Subcutaneous abdominal adipose tissue (tissue), 5 donors: Measurements from ENCODE around the gene RASGRF2.

Experiments used
- H3K27ac ChIP-seq: one replicate; pipeline ENCODE4 v1.7.0; 2013; ENCODE audit warnings: low read depth, mild to moderate bottlenecking, inconsistent platforms, low read length, moderate library complexity
- H3K27me3 ChIP-seq, 5 donors: one replicate each; pipeline ENCODE4 v1.7.0; 2013; ENCODE audit warnings: low read length in 5 of 5, inconsistent platforms in 1 of 5; ENCODE audit not compliant: control insufficient read depth in 5 of 5, insufficient read depth in 4 of 5
- H3K36me3 ChIP-seq, 5 donors: one replicate each; pipeline ENCODE4 v1.7.0; 2013; ENCODE audit warnings: low read length in 5 of 5; ENCODE audit not compliant: control insufficient read depth in 5 of 5, insufficient read depth in 5 of 5
- H3K4me1 ChIP-seq, 5 donors: one replicate each; pipeline ENCODE4 v1.7.0; 2013; ENCODE audit warnings: low read length in 5 of 5, mild to moderate bottlenecking in 3 of 5, moderate library complexity in 1 of 5; ENCODE audit not compliant: control insufficient read depth in 5 of 5, insufficient read depth in 5 of 5
- H3K4me3 ChIP-seq, 5 donors: one replicate each; pipeline ENCODE4 v1.7.0; 2013; ENCODE audit warnings: low read length in 5 of 5, low read depth in 1 of 5
- H3K9ac ChIP-seq, 5 donors: one replicate each; pipeline ENCODE4 v1.7.0; 2013; ENCODE audit warnings: low read length in 5 of 5, mild to moderate bottlenecking in 4 of 5, moderate library complexity in 3 of 5
- H3K9me3 ChIP-seq, 5 donors: one replicate each; pipeline ENCODE4 v1.7.0; 2013; ENCODE audit warnings: low read length in 5 of 5; ENCODE audit not compliant: control insufficient read depth in 5 of 5
- donor health status: healthy.
- donor health status: healthy.
- donor health status: healthy.
- donor health status: healthy.
- donor health status: healthy.

The RASGRF2 gene

GRCh38 chr5:80961376-80962281 is 1.5 kb downstream of the RASGRF2 start:
- Histone ChIP-seq H3K27ac (peak overlapping the region; percentile 76), H3K9ac (peak overlapping the region; percentile 23 to 77 (median 63)), H3K4me1 (peaks cover 6 to 19% (median 15%) of the 10 kb centered on the region in 5 donors), H3K9me3 (no peaks in the 10 kb centered on the region), H3K36me3 (no peaks in the 10 kb centered on the region), H3K27me3 (peaks cover 0 to 6% (median 0%) of the 10 kb centered on the region in 5 donors), H3K4me3 (peak overlapping the region; percentile 72 to 91 (median 84))

DNA sequence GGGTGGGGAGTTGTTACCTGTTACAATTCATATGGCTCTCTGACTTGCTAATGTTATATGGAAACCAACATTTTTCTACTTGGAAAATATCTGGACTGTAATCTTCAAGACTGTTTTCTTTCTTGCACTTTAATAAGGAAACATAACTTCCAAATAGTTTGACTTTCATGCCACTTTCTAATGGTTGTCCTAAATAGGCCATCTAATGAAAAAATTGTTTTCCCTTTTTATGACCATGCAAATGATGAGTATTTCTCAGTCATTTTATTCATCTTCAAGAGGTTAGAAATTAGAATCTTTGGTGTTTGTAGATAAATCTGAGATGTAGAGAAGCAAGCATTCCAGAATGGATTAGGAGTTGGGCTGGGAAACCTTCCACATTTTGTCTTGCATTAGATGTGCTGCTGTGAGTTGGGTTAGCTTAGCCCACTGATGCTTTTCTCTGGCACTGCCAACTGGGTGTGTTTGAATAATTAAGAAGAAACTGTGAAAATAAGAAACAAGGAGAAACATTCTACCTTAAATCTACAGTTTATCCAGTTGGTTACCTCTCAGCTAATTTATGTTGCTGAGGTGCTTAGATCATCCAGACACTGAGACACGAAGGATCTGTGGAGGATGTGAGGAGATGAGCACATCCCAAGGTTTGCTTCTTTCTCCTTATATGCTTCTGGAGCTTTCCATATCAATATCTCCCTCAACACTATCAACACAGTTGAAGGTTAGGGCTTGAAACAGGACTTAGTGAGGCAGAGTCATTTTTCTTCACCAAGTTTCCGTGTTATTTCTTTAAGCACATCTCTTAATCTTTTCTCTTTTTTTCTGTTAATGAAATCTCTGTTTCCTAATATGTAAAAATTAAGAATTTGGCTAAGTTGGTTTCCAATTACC is 2.7 kb downstream of the RASGRF2 start:
- Histone ChIP-seq H3K9me3 (no peaks in the 10 kb centered on the region), H3K27me3 (peaks cover 0 to 6% (median 0%) of the 10 kb centered on the region in 5 donors), H3K27ac (peak overlapping the region; percentile 76), H3K9ac (peak overlapping the region in 1 of 5 donors; percentile 31), H3K4me1 (peaks cover 6 to 25% (median 18%) of the 10 kb centered on the region in 5 donors), H3K4me3 (peak overlapping the region in 3 of 5 donors; percentile 30 to 91 (median 45)), H3K36me3 (no peaks in the 10 kb centered on the region)

- peaks cover 0 to 6% (median 0%) of the 10 kb centered on the region in 5 donors for H3K27me3 ChIP-seq
- H3K36me3 ChIP-seq: no peaks in the 10 kb centered on the region
- peaks cover 6 to 31% (median 25%) of the 10 kb centered on the region in 5 donors for H3K4me1 ChIP-seq
- H3K9ac ChIP-seq: peak overlapping the region in 1 of 5 donors; percentile 20
- H3K27ac ChIP-seq: peak overlapping the region; percentile 76
- no peaks in the 10 kb centered on the region for H3K9me3 ChIP-seq
- peak overlapping the region in 1 of 5 donors; percentile 91 for H3K4me3 ChIP-seq
Measured at GRCh38 chr5:80963521-80963895, 3.3 kb downstream of the RASGRF2 start.

DNA sequence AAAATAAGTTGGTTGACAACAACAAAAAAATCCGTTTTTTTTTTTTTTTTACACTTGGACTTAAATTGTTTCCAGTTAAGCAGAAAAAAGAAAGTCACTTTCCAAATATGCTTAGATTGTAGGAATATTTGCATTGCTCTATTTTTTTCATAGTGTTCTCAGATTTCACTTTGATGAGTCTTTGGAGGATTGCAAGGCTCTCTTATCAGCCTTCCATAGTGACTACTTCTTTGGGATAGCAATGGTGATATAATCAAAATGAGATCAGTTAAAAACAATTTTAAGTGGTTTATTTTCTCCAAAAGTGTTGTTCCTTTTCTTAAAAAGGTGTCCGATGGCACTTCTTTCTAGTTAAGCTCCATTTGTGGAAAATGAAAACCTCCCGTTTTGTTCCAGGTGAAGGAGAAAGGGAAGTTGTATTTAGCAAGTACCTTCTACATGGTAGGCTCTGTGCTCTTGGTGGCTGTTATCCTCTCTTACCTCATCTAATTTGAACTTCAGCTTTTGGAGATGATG is 3.9 kb downstream of the RASGRF2 start:
- H3K4me3 ChIP-seq: peak overlapping the region in 2 of 5 donors; percentile 2 to 34
- H3K9ac ChIP-seq: no peak overlapping the region
- H3K27ac ChIP-seq: peak overlapping the region; percentile 76
- H3K27me3 ChIP-seq: peaks cover 0 to 6% (median 0%) of the 10 kb centered on the region in 5 donors
- peaks cover 6 to 32% (median 25%) of the 10 kb centered on the region in 5 donors for H3K4me1 ChIP-seq
- H3K36me3 ChIP-seq: no peaks in the 10 kb centered on the region
- no peaks in the 10 kb centered on the region for H3K9me3 ChIP-seq

- H3K36me3 ChIP-seq: no peaks in the 10 kb centered on the region
- peak overlapping the region in 1 of 5 donors; percentile 10 for H3K9ac ChIP-seq
- H3K27me3 ChIP-seq: peaks cover 0 to 6% (median 0%) of the 10 kb centered on the region in 5 donors
- peaks cover 6 to 32% (median 24%) of the 10 kb centered on the region in 5 donors for H3K4me1 ChIP-seq
- peak overlapping the region in 2 of 5 donors; percentile 2 to 34 for H3K4me3 ChIP-seq
- no peaks in the 10 kb centered on the region for H3K9me3 ChIP-seq
- H3K27ac ChIP-seq: peak overlapping the region; percentile 76
Measured at GRCh38 chr5:80964491-80964890, 4.3 kb downstream of the RASGRF2 start.

DNA sequence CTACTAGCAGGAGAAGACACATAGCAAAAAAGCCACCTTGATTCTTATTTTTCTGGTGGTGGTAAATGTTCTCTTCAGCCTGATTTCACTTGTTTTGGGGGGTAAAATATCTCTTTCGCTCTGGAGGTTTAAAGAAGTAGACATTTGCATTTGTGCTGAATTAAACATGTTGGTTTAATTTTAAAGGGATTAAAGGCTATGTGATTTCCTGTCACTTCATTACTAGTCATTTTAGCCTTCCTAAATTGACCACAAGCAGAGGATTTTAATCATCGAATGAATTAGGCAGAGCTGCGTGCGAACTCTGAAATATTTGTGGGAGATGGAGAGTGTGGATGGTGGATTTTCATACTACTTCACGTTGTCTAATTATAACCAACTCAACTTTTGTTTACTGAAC is 4.8 kb downstream of the RASGRF2 start:
- Histone ChIP-seq H3K9ac (peak overlapping the region in 1 of 5 donors; percentile 10), H3K4me1 (peaks cover 3 to 32% (median 20%) of the 10 kb centered on the region in 5 donors), H3K9me3 (no peaks in the 10 kb centered on the region), H3K27ac (peak overlapping the region; percentile 76), H3K36me3 (no peaks in the 10 kb centered on the region), H3K4me3 (no peak overlapping the region), H3K27me3 (peaks cover 0 to 2% (median 0%) of the 10 kb centered on the region in 5 donors)

GRCh38 chr5:80967500-80968181 is 7.5 kb downstream of the RASGRF2 start:
- H3K9ac ChIP-seq: peak overlapping the region in 1 of 5 donors; percentile 32
- H3K4me3 ChIP-seq: no peak overlapping the region
- H3K27ac ChIP-seq: peak overlapping the region; percentile 74
- no peaks in the 10 kb centered on the region for H3K27me3 ChIP-seq
- H3K9me3 ChIP-seq: no peaks in the 10 kb centered on the region
- no peaks in the 10 kb centered on the region for H3K36me3 ChIP-seq
- peaks cover 3 to 21% (median 14%) of the 10 kb centered on the region in 5 donors for H3K4me1 ChIP-seq

GRCh38 chr5:80973027-80973426 is 12.9 kb downstream of the RASGRF2 start:
- H3K36me3 ChIP-seq: no peaks in the 10 kb centered on the region
- H3K4me3 ChIP-seq: no peak overlapping the region
- no peaks in the 10 kb centered on the region for H3K27me3 ChIP-seq
- H3K4me1 ChIP-seq: peaks cover 0 to 30% (median 25%) of the 10 kb centered on the region in 5 donors
- no peak overlapping the region for H3K9ac ChIP-seq
- no peaks in the 10 kb centered on the region for H3K9me3 ChIP-seq
- H3K27ac ChIP-seq: no peak overlapping the region

- Histone ChIP-seq H3K4me1 (peaks cover 0 to 34% (median 15%) of the 10 kb centered on the region in 5 donors), H3K36me3 (no peaks in the 10 kb centered on the region), H3K4me3 (peak overlapping the region in 1 of 5 donors; percentile 41), H3K9me3 (no peaks in the 10 kb centered on the region), H3K27ac (peak overlapping the region; percentile 55), H3K27me3 (no peaks in the 10 kb centered on the region), H3K9ac (no peak overlapping the region)
Measured at GRCh38 chr5:80975065-80975464, 14.9 kb downstream of the RASGRF2 start.
